Measurements from ENCODE around the gene PORCN.
A peak's percentile ranks its signal among the peaks of the same experiment; 100 is the strongest.

The PORCN gene

DNA sequence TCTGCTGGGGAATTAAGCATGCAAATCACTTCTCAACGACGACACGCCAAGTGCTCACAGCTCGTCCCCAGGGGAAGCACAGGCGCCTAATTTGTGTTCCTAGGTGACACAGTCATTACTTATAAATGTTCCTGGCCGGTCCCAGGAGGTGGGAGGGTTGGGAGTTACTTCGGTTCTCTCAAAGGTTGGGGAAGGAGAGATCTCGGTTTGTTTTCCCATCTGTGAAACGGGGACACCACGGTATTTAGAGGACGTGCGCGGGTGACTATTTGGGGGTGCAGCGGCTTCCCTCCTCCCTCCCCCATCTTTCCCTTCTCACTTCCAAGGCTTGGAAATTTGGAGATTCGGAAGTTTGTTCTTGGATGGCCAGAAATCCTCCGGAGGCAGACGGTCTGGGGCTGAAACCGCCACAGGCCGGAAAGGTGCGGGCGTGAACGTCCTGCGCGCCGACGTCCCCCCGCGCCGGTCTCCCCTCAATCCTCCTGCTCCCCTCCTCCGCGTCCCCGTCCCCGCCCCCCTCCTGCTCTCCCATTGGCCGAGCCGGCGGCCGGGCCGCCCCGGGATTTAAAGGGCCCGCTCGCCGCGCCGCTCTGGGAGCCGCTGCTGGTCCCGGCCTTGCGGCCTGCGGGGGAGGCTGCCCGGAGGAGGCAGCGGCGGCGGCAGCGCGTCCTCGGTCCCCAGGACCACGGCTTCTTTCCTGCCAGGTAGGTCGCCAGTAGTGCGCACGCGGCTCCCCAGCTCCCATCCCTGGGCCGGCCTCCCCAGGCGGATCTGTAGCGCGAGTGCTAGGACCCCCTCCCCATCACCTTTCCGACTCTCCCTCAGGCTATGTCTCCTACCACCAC lies at the start of gene PORCN:
Gene PORCN, plus strand, starts transcription at position 593 of the 845 bp plus-strand sequence. CDS start 829 bp downstream, outside the sequence.
- peak within 1 kb of the TSS; percentile 71 to 81 for H3K27ac ChIP-seq
- no peaks in the 10 kb centered on the region for H3K9me3 ChIP-seq
- H3K4me1 ChIP-seq: peaks cover 0 to 7% (median 0%) of the 10 kb centered on the region in 4 donors
- peak within 1 kb of the TSS; percentile 78 for H3K4me3 ChIP-seq
- H3K36me3 ChIP-seq: no peaks in the 10 kb centered on the region
- intact Hi-C loops (cut with DNase I; ENCODE audit: low total_unique reads): no loop called here
- H3K27me3 ChIP-seq: no peaks in the 10 kb centered on the region
- TF ChIP-seq, protein P1, sequence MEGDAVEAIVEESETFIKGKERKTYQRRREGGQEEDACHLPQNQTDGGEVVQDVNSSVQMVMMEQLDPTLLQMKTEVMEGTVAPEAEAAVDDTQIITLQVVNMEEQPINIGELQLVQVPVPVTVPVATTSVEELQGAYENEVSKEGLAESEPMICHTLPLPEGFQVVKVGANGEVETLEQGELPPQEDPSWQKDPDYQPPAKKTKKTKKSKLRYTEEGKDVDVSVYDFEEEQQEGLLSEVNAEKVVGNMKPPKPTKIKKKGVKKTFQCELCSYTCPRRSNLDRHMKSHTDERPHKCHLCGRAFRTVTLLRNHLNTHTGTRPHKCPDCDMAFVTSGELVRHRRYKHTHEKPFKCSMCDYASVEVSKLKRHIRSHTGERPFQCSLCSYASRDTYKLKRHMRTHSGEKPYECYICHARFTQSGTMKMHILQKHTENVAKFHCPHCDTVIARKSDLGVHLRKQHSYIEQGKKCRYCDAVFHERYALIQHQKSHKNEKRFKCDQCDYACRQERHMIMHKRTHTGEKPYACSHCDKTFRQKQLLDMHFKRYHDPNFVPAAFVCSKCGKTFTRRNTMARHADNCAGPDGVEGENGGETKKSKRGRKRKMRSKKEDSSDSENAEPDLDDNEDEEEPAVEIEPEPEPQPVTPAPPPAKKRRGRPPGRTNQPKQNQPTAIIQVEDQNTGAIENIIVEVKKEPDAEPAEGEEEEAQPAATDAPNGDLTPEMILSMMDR (IDR thresholded peaks at IDR 0.05): no peak
- peak; percentile 79 to 89 for DNase-seq

DNA sequence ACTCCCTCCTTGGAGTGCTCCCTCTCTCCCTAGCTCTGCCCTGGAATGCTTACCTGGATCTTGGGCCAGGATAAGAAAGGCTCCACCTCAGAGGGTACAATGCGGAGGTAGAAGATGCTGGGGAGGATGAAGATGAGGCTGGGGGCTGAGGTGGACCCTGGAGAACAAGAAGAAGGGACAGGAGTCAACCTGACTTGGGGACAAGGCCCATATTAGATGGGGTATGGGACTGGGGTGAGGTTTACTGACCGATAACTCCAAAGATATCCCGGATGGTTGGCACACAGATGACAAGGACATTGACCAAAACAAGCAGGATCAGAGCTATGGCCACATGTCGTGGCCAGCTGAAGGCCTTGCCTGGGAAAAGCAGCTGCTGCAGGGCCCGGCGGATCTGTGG lies 49.3 kb upstream of the PORCN start:
- H3K36me3 ChIP-seq: no peaks in the 10 kb centered on the region
- DNase-seq: no peak
- TF ChIP-seq, protein P1 (IDR thresholded peaks at IDR 0.05): no peak
- no peak overlapping the region for H3K4me3 ChIP-seq
- no peak overlapping the region for H3K27ac ChIP-seq
- no peaks in the 10 kb centered on the region for H3K27me3 ChIP-seq
- no peaks in the 10 kb centered on the region for H3K4me1 ChIP-seq
- H3K9me3 ChIP-seq: peaks cover 0 to 7% (median 0%) of the 10 kb centered on the region in 3 donors
- intact Hi-C loops (cut with DNase I; ENCODE audit: low total_unique reads): no loop called here

DNA sequence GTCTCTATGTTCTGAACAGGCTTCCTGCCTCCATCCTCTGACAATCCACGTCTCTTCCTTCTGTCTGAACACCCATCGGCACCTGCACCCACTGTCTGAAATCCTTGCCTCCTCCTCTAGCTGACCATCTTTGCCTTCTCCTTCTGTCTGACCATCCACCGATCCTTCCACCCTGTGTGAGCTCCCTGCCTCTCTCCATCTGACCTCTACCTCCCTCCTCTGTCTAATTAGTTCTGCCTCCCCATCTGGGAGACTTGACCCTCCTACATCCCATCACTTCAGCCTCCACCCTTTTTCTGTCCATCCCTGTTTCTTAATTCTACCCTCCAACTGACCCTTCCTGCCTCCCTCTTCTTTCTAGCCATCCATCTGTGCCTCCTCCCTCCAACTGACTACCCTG lies 48.8 kb upstream of the PORCN start:
- no peak overlapping the region for H3K4me3 ChIP-seq
- peaks cover 0 to 5% (median 0%) of the 10 kb centered on the region in 3 donors for H3K9me3 ChIP-seq
- no peaks in the 10 kb centered on the region for H3K4me1 ChIP-seq
- TF ChIP-seq, protein P1 (IDR thresholded peaks at IDR 0.05): no peak
- no peak overlapping the region for H3K27ac ChIP-seq
- no peak for DNase-seq
- intact Hi-C loops (cut with DNase I; ENCODE audit: low total_unique reads): no loop called here
- no peaks in the 10 kb centered on the region for H3K27me3 ChIP-seq
- H3K36me3 ChIP-seq: no peaks in the 10 kb centered on the region

DNA sequence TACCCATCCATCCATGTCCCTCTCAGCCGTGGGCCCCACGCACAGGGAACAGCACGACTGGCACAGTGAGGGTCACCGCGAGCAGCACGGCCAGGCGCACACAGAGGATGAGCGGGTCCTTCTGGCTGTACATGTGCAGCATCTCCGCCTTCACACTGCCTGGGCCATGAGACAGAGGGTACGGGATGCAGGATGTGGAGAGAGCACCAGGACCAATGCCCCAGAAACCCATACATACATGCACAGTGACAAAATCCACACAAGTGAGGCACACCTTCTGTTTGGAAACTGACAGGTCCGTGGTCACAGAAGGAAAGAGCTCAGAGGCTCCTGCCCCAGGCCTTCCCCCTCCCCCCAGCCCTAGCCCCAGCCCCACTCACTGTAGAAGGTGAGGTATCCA lies 48.2 kb upstream of the PORCN start:
- no peaks in the 10 kb centered on the region for H3K36me3 ChIP-seq
- no peak for DNase-seq
- H3K9me3 ChIP-seq: no peaks in the 10 kb centered on the region
- intact Hi-C loops (cut with DNase I; ENCODE audit: low total_unique reads): no loop called here
- H3K27me3 ChIP-seq: no peaks in the 10 kb centered on the region
- TF ChIP-seq, protein P1 (IDR thresholded peaks at IDR 0.05): no peak
- no peaks in the 10 kb centered on the region for H3K4me1 ChIP-seq
- no peak overlapping the region for H3K27ac ChIP-seq
- H3K4me3 ChIP-seq: no peak overlapping the region

DNA sequence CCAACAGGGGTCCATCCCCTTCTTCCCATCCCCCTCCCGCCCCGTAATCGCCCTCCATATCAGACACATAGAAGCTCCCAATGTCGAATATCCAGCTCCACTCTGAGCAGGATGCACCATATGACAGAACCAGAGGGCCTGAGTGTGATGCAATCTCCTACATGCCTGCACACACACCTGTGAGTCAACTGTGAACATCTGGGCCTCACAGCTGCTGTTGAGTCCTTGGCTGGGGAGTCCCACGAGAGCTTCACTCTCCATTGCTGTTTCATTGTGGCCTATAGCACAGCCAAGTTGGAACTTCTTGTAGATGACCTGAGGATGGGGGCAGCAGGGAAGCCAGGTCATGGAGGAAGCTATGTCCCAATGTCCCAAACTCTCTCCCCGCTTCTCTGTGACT lies 47.0 kb upstream of the PORCN start:
- H3K36me3 ChIP-seq: no peaks in the 10 kb centered on the region
- no peaks in the 10 kb centered on the region for H3K4me1 ChIP-seq
- TF ChIP-seq, protein P1 (IDR thresholded peaks at IDR 0.05): no peak
- H3K27ac ChIP-seq: no peak overlapping the region
- no peak for DNase-seq
- H3K9me3 ChIP-seq: no peaks in the 10 kb centered on the region
- intact Hi-C loops (cut with DNase I; ENCODE audit: low total_unique reads): no loop called here
- no peak overlapping the region for H3K4me3 ChIP-seq
- H3K27me3 ChIP-seq: no peaks in the 10 kb centered on the region

All from tibial artery (tissue), 4 donors.